A673 (cell line): ENCODE measurements around the gene HSPA2. TPM values are rescaled to one million over a fixed set of nuclear protein-coding genes. Genes with fewer than 3 reads are reported as not detected.

ENCODE experiments used
- BruUV-seq: library from RNA; stranded (reverse); fragments of 400-500 nt; replicated peaks from 2 replicates; lab custom pipeline; 2021; lab: Mats Ljungman, UMichigan
- CTCF ChIA-PET: fragments of 300-600 bp; sonication (Branson Sonifier 250); formaldehyde crosslinking; loops from one replicate; lab custom pipeline; 2022; ENCODE audit warnings: antibody characterized with exemption; lab: Charles Lee
- POLR2A ChIA-PET: fragments of 300-600 bp; sonication (Branson Sonifier 250); formaldehyde crosslinking; loops from one replicate; lab custom pipeline; 2022; ENCODE audit warnings: antibody characterized with exemption; ENCODE audit not compliant: low non-redundant PET; lab: Charles Lee
- DNase-seq: peaks from one replicate; pipeline ENCODE4 v3.0.0-alpha.2; 2015; ENCODE audit warnings: low spot score
- H3K27ac ChIP-seq: fragments of 200-600 bp; sonication (generic); 2 replicates; pipeline ENCODE4 v1.5.1; 2016; ENCODE audit warnings: mixed run types, low read depth, mild to moderate bottlenecking, mixed read lengths, antibody characterized with exemption, low read length; ENCODE audit not compliant: poor library complexity, severe bottlenecking
- H3K27me3 ChIP-seq: fragments of 200-600 bp; sonication (generic); replicated peaks from 2 replicates; pipeline ENCODE4 v1.6.1; 2017; ENCODE audit warnings: mixed run types, low read depth, mild to moderate bottlenecking, mixed read lengths, antibody characterized with exemption, low read length; ENCODE audit not compliant: insufficient read depth, poor library complexity
- H3K36me3 ChIP-seq: fragments of 200-600 bp; sonication (generic); 2 replicates; pipeline ENCODE4 v1.6.1; 2016; ENCODE audit warnings: mixed run types, mild to moderate bottlenecking, mixed read lengths, antibody characterized with exemption, low read length; ENCODE audit not compliant: insufficient read depth, poor library complexity, severe bottlenecking
- H3K4me1 ChIP-seq: fragments of 200-600 bp; sonication (generic); 2 replicates; pipeline ENCODE4 v1.6.1; 2017; ENCODE audit warnings: mixed run types, mild to moderate bottlenecking, mixed read lengths, antibody characterized with exemption, low read length; ENCODE audit not compliant: insufficient read depth, poor library complexity, severe bottlenecking
- H3K4me3 ChIP-seq: fragments of 200-600 bp; sonication (generic); 2 replicates; pipeline ENCODE4 v1.5.1; 2016; ENCODE audit warnings: low read depth, mixed run types, mild to moderate bottlenecking, mixed read lengths, low read length; ENCODE audit not compliant: poor library complexity, severe bottlenecking
- H3K9me3 ChIP-seq: fragments of 200-600 bp; sonication (generic); 2 replicates; pipeline ENCODE4 v1.6.1; 2016; ENCODE audit warnings: mixed run types, low read depth, mild to moderate bottlenecking, mixed read lengths, antibody characterized with exemption, low read length; ENCODE audit not compliant: poor library complexity, severe bottlenecking
- EZH2 ChIP-seq: fragments of 200-600 bp; sonication (generic); IDR thresholded peaks from 2 replicates; pipeline ENCODE4 v1.6.1; 2017; ENCODE audit warnings: borderline replicate concordance, low read depth, mild to moderate bottlenecking, mixed read lengths, antibody characterized with exemption, low read length; ENCODE audit not compliant: poor library complexity, severe bottlenecking
- intact Hi-C: fragments of 100-400 bp; cut with micrococcal nuclease; formaldehyde crosslinking; loops from one replicate; pipeline ENCODE4 v1.10.0; 2022; ENCODE audit not compliant: unreplicated experiment
- total RNA-seq: library from RNA; stranded (reverse); gene quantifications from 2 replicates; pipeline ENCODE4 v1.2.3, GENCODE V29; 2021
- TF ChIP-seq, protein P1 (sequence below): fragments of 300-800, 200-600 bp; sonication (generic); conservative IDR thresholded peaks from 2 replicates; pipeline ENCODE4 v1.5.1; 2017; ENCODE audit warnings: low read depth, mild to moderate bottlenecking, antibody characterized with exemption, low read length, moderate library complexity, mixed read lengths

The HSPA2 gene
- total RNA-seq, 1 experiment from 2014 or later, result 14.3 TPM

DNA sequence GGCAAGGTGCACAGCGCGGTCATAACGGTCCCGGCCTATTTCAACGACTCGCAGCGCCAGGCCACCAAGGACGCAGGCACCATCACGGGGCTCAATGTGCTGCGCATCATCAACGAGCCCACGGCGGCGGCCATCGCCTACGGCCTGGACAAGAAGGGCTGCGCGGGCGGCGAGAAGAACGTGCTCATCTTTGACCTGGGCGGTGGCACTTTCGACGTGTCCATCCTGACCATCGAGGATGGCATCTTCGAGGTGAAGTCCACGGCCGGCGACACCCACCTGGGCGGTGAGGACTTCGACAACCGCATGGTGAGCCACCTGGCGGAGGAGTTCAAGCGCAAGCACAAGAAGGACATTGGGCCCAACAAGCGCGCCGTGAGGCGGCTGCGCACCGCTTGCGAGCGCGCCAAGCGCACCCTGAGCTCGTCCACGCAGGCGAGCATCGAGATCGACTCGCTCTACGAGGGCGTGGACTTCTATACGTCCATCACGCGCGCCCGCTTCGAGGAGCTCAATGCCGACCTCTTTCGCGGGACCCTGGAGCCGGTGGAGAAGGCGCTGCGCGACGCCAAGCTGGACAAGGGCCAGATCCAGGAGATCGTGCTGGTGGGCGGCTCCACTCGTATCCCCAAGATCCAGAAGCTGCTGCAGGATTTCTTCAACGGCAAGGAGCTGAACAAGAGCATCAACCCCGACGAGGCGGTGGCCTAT is 875 bp downstream of the HSPA2 start:
- no TSS peak for BruUV-seq
- intact Hi-C loops, result loop anchor here (2.0 to 10.0 kb wide), 2 partner anchors 95 to 223 kb away; no protein-coding TSS in a partner anchor
- TF ChIP-seq EZH2, result no peak
- TF ChIP-seq, protein P1, sequence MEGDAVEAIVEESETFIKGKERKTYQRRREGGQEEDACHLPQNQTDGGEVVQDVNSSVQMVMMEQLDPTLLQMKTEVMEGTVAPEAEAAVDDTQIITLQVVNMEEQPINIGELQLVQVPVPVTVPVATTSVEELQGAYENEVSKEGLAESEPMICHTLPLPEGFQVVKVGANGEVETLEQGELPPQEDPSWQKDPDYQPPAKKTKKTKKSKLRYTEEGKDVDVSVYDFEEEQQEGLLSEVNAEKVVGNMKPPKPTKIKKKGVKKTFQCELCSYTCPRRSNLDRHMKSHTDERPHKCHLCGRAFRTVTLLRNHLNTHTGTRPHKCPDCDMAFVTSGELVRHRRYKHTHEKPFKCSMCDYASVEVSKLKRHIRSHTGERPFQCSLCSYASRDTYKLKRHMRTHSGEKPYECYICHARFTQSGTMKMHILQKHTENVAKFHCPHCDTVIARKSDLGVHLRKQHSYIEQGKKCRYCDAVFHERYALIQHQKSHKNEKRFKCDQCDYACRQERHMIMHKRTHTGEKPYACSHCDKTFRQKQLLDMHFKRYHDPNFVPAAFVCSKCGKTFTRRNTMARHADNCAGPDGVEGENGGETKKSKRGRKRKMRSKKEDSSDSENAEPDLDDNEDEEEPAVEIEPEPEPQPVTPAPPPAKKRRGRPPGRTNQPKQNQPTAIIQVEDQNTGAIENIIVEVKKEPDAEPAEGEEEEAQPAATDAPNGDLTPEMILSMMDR, result no peak
- Histone ChIP-seq H3K36me3 (no peaks in the 10 kb centered on the region), H3K9me3 (peaks cover 11% of the 10 kb centered on the region), H3K4me1 (no peaks in the 10 kb centered on the region), H3K27me3 (no peaks in the 10 kb centered on the region), H3K4me3 (peak overlapping the region; percentile 59), H3K27ac (no peak overlapping the region)
- CTCF ChIA-PET, result no interaction called here
- POLR2A ChIA-PET, result interaction anchor here (0.6 to 0.7 kb wide), 2 partner anchors 31 to 36 kb away, joined by 3 read pairs; no protein-coding TSS in a partner anchor
- DNase-seq, result no peak

DNA sequence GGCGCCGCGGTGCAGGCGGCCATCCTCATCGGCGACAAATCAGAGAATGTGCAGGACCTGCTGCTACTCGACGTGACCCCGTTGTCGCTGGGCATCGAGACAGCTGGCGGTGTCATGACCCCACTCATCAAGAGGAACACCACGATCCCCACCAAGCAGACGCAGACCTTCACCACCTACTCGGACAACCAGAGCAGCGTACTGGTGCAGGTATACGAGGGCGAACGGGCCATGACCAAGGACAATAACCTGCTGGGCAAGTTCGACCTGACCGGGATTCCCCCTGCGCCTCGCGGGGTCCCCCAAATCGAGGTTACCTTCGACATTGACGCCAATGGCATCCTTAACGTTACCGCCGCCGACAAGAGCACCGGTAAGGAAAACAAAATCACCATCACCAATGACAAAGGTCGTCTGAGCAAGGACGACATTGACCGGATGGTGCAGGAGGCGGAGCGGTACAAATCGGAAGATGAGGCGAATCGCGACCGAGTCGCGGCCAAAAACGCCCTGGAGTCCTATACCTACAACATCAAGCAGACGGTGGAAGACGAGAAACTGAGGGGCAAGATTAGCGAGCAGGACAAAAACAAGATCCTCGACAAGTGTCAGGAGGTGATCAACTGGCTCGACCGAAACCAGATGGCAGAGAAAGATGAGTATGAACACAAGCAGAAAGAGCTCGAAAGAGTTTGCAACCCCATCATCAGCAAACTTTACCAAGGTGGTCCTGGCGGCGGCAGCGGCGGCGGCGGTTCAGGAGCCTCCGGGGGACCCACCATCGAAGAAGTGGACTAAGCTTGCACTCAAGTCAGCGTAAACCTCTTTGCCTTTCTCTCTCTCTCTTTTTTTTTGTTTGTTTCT is 1.7 kb downstream of the HSPA2 start:
- peaks cover 11% of the 10 kb centered on the region for H3K9me3 ChIP-seq
- peak overlapping the region; percentile 9 for H3K4me3 ChIP-seq
- no peak for DNase-seq
- no peak for TF ChIP-seq EZH2
- TF ChIP-seq, protein P1, result no peak
- H3K27me3 ChIP-seq, result no peaks in the 10 kb centered on the region
- intact Hi-C loops, result loop anchor here (2.0 to 10.0 kb wide), 2 partner anchors 95 to 223 kb away; no protein-coding TSS in a partner anchor
- TSS peak; percentile 46 for BruUV-seq
- ChIA-PET CTCF (no interaction called here), POLR2A (interaction anchor here (0.6 to 0.7 kb wide), 2 partner anchors 31 to 37 kb away, joined by 3 read pairs; no protein-coding TSS in a partner anchor)
- no peaks in the 10 kb centered on the region for H3K4me1 ChIP-seq
- no peaks in the 10 kb centered on the region for H3K36me3 ChIP-seq
- H3K27ac ChIP-seq, result no peak overlapping the region

GRCh38 chr14:64542836-64543201 is 2.3 kb downstream of the HSPA2 start:
- no peaks in the 10 kb centered on the region for H3K27me3 ChIP-seq
- peaks cover 11% of the 10 kb centered on the region for H3K9me3 ChIP-seq
- ChIA-PET POLR2A (no interaction called here), CTCF (no interaction called here)
- H3K36me3 ChIP-seq, result no peaks in the 10 kb centered on the region
- no peak for TF ChIP-seq EZH2
- TF ChIP-seq, protein P1, result no peak
- H3K4me1 ChIP-seq, result no peaks in the 10 kb centered on the region
- BruUV-seq, result no TSS peak
- no peak for DNase-seq
- H3K27ac ChIP-seq, result no peak overlapping the region
- H3K4me3 ChIP-seq, result peak overlapping the region; percentile 9
- intact Hi-C loops, result loop anchor here (10.0 kb wide), 1 partner anchor 222 kb away; no protein-coding TSS in a partner anchor
